HEK293T (cell line): ENCODE results near the gene RASA4B.

Experiments
- CTCF ChIA-PET: fragments of 350-600 bp; formaldehyde crosslinking; extraction: SDS; loops from one replicate; lab custom pipeline; 2021; ENCODE audit warnings: antibody characterized with exemption, inconsistent platforms; lab: Yijun Ruan, JAX
- POLR2A ChIA-PET: fragments of 350-600 bp; formaldehyde crosslinking; extraction: SDS; loops from one replicate; lab custom pipeline; 2020; ENCODE audit warnings: antibody characterized with exemption, inconsistent platforms; lab: Yijun Ruan, JAX
- DNase-seq: peaks from one replicate; pipeline ENCODE4 v3.0.0; 2012; ENCODE audit warnings: mixed read lengths; ENCODE audit errors: extremely low spot score
- ARNT ChIP-seq: fragments of 450-650 bp; IDR thresholded peaks from 2 replicates; pipeline ENCODE4 v1.6.1; 2017; ENCODE audit warnings: mild to moderate bottlenecking
- BHLHE40 ChIP-seq: fragments of 450-650 bp; IDR thresholded peaks from 2 replicates; pipeline ENCODE4 v1.6.1; 2016; ENCODE audit warnings: mild to moderate bottlenecking, moderate library complexity, borderline replicate concordance
- CTBP1 ChIP-seq: fragments of 450-650 bp; IDR thresholded peaks from 2 replicates; pipeline ENCODE4 v1.6.1; 2016; ENCODE audit warnings: borderline replicate concordance
- ELF4 ChIP-seq: fragments of 450-650 bp; IDR thresholded peaks from 2 replicates; pipeline ENCODE4 v1.6.1; 2017; ENCODE audit warnings: antibody characterized with exemption
- FOXA1 ChIP-seq: fragments of 450-650 bp; IDR thresholded peaks from 2 replicates; pipeline ENCODE4 v1.6.1; 2016; ENCODE audit warnings: mild to moderate bottlenecking
- FOXK2 ChIP-seq: fragments of 450-650 bp; IDR thresholded peaks from 2 replicates; pipeline ENCODE4 v1.6.1; 2016; ENCODE audit warnings: mild to moderate bottlenecking
- FOXM1 ChIP-seq: fragments of 450-650 bp; IDR thresholded peaks from 2 replicates; pipeline ENCODE4 v1.6.1; 2017; ENCODE audit warnings: mild to moderate bottlenecking, borderline replicate concordance
- HDGF ChIP-seq: fragments of 450-650 bp; IDR thresholded peaks from 2 replicates; pipeline ENCODE4 v1.6.1; 2017; ENCODE audit warnings: antibody characterized with exemption, borderline replicate concordance
- L3MBTL2 ChIP-seq: fragments of 450-650 bp; conservative IDR thresholded peaks from 2 replicates; pipeline ENCODE4 v1.6.1; 2016; ENCODE audit warnings: mild to moderate bottlenecking
- LEF1 ChIP-seq: fragments of 450-650 bp; IDR thresholded peaks from 2 replicates; pipeline ENCODE4 v1.6.1; 2017; ENCODE audit warnings: mild to moderate bottlenecking, borderline replicate concordance
- NFRKB ChIP-seq: fragments of 450-650 bp; IDR thresholded peaks from 2 replicates; pipeline ENCODE4 v1.6.1; 2016; ENCODE audit warnings: mild to moderate bottlenecking, moderate library complexity
- SP1 ChIP-seq: fragments of 450-650 bp; IDR thresholded peaks from 2 replicates; pipeline ENCODE4 v1.6.1; 2017
- SUZ12 ChIP-seq: fragments of 450-650 bp; IDR thresholded peaks from 2 replicates; pipeline ENCODE4 v1.6.1; 2016; ENCODE audit warnings: mild to moderate bottlenecking
- TARDBP ChIP-seq: fragments of 450-650 bp; IDR thresholded peaks from 2 replicates; pipeline ENCODE4 v1.6.1; 2016
- ZNF384 ChIP-seq: fragments of 450-650 bp; IDR thresholded peaks from 2 replicates; pipeline ENCODE4 v1.6.1; 2016
- TF ChIP-seq, protein P1 (sequence below): fragments of 450-650 bp; IDR thresholded peaks from 2 replicates; pipeline ENCODE4 v1.6.1; 2016

The RASA4B gene

DNA sequence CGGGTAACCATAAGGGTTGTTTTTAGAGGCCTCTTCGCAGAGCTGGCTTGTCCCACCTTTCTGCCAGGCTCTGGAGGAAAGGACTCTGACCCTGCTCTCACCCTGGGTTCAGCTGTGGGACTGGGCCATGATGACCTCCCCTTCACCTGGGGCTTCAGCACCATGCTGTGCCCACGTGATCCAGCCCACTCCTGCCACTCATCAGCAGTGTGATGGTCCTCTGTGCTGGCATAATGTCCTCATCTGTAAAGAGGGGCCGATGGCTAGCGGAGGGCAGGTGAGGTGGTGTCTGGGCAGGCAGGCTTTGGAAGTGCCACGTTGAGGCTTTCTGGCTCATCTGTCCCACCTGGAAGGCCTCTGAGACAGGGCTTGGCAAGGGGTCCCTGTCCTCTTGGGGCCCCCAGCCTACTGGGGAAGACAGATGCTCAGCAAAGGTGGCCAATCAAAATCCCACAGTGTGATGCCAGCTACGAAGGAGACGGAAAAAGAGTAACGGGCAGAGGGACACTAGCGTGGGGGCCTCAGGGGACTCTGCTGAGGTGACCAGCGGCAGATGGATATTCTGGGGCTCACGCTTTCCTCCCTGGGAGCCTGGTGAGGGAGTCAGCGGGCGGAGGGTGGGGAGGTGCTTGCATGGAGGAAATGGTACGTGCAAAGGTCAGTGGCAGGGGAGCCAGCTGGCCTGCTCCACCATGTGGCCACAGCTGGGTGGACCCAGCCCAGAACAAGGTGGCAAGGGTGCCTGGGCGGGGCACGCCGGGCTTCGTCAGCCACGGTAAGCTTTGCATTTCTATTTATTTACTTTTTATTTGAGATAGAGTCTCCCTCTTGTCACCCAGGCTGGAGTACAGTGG is 47.4 kb downstream of the RASA4B start:
- ChIA-PET CTCF (no interaction called here), POLR2A (no interaction called here)
- DNase-seq, result no peak
- TF ChIP-seq HDGF (no peak), LEF1 (no peak), SP1 (no peak)
- TF ChIP-seq, protein P1, sequence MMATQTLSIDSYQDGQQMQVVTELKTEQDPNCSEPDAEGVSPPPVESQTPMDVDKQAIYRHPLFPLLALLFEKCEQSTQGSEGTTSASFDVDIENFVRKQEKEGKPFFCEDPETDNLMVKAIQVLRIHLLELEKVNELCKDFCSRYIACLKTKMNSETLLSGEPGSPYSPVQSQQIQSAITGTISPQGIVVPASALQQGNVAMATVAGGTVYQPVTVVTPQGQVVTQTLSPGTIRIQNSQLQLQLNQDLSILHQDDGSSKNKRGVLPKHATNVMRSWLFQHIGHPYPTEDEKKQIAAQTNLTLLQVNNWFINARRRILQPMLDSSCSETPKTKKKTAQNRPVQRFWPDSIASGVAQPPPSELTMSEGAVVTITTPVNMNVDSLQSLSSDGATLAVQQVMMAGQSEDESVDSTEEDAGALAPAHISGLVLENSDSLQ, result no peak

DNA sequence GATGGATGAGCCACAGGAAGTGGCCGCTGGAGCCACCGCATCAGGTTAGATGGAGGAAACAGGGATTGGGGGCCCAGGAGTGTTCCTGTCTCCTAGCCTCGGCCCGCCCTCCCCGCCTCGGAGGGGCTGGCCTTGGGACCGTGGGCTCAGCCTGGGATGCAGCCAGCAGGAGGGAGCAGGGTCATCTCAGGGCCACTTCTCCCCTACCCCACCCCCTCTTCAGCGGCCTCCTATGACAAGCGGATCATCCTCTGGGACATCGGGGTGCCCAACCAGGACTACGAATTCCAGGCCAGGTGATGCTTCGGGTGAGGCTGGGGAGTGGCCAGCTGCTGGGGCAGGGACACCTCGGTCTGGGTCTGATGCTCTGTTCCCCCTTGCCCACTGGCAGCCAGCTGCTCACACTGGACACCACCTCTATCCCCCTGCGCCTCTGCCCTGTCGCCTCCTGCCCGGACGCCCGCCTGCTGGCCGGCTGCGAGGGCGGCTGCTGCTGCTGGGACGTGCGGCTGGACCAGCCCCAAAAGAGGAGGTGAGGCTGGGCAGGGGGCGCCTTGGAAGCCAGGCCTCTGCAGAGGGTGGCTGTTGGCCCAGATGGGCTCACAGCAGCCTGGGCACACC is 48.1 kb downstream of the RASA4B start:
- CTCF ChIA-PET, result no interaction called here
- POLR2A ChIA-PET, result no interaction called here
- no peak for TF ChIP-seq CTBP1
- TF ChIP-seq ARNT, result no peak
- TF ChIP-seq HDGF, result no peak
- no peak for TF ChIP-seq FOXM1
- no peak for TF ChIP-seq FOXA1
- TF ChIP-seq SUZ12, result no peak
- no peak for TF ChIP-seq ELF4
- TF ChIP-seq, protein P1, result no peak
- TF ChIP-seq FOXK2, result no peak
- TF ChIP-seq ZNF384, result no peak
- no peak for TF ChIP-seq LEF1
- no peak for TF ChIP-seq TARDBP
- TF ChIP-seq NFRKB, result no peak
- no peak for TF ChIP-seq SP1
- TF ChIP-seq L3MBTL2, result no peak
- no peak for TF ChIP-seq BHLHE40
- no peak for DNase-seq

DNA sequence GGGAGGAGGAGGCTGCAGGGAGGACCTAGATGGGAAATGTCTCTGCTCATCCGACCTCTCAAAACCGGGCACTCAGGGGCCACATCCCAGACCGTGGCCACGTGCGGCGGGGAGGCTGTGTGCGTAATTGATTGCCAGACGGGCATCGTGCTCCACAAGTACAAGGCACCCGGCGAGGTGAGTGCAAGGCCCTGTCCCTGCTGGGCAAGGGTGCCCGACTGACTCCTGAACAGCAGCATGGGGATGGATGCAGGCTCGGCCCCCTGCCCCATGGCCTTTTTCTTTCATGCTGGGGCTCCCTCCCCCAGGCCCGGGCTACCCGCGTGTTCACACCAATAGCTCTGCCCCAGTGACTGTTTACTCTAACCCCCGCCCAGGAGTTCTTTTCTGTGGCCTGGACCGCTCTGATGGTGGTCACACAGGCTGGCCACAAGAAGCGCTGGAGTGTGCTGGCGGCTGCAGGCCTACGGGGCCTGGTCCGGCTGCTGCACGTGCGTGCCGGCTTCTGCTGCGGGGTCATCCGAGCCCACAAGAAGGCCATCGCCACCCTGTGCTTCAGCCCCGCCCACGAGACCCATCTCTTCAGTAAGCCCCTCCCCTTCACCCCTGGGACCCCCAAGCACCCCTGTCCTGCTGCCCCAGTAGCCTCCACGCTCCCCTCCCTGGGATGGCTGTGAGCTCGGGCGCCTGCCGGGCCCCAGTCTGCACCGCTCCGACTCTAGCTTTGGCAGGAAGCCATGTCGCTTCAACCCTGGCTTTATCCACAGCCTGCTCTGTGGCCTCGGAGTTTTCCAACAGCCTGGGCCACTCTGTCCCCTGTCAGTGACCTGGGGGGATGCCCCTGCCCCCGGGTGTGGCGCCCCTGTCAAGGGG is 48.9 kb downstream of the RASA4B start:
- CTCF ChIA-PET, result no interaction called here
- POLR2A ChIA-PET, result no interaction called here
- no peak for DNase-seq
- no peak for TF ChIP-seq ARNT

DNA sequence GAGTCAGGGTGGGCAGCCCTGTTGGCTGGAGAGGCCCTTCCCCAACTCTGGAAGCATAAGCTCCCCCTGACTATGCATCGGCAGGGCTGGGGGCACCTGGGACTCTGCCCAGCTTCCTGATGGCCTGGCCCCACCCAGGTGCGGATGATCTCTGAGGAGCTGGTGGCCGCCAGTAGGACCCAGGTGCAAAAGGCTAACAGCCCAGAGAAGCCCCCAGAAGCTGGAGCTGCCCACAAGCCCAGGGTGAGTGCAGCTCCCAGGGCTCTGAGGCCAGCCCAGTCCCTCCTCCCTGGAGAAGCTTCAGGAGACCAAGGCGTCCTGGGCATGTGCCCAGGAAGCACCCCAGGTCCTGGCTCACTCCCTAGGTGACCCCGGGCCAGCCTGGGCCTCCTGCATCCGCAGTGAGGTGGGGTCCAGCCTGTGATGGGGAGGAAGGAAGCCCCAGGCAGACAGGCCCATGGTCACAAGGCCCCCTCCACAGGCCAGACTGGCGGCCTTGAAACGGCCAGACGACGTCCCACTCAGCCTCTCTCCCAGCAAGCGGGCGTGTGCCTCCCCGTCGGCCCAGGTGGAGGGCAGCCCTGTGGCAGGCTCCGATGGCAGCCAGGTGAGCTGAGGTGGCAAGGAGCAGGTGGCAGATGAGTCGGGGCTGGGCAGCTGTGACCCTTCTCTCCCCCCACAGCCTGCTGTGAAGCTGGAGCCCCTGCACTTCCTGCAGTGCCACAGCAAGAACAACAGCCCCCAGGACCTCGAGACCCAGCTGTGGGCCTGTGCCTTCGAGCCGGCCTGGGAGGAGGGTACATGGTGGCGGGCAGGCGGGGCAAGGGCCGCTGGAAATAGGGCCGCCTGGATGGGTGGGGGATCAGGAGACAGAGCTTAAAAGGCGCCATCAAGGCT is 49.7 kb downstream of the RASA4B start:
- ChIA-PET POLR2A (interaction anchor here (0.9 kb wide), 1 partner anchor 12 kb away, joined by 3 read pairs; no protein-coding TSS in a partner anchor), CTCF (interaction anchor here (0.6 to 1.1 kb wide), 4 partner anchors 12 to 270 kb away, joined by 4 to 6 read pairs (median 4); no protein-coding TSS in a partner anchor)
- no peak for DNase-seq
- TF ChIP-seq SP1, result no peak
- TF ChIP-seq ARNT, result no peak
- TF ChIP-seq ZNF384, result no peak
- TF ChIP-seq BHLHE40, result no peak
- no peak for TF ChIP-seq FOXK2
- no peak for TF ChIP-seq FOXM1
- no peak for TF ChIP-seq NFRKB

DNA sequence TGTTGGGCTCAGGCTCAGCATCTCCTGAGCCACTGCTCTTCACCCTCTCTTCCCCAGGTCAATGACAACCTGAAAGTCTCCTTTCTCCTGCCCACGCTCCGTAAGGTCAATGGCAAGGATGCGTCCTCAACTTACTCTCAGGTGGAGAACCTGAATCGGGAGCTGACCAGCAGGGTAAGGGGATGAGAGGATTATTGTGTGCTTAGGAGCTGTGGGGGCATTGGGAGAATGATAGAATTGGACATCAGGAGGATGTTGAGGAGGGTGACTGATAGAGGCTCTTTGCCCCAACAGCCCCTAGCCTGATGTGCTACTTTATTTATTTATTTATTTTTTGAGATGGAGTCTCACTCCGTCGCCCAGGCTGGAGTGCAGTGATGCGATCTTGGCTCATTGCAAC is 51.5 kb downstream of the RASA4B start:
- ChIA-PET CTCF (no interaction called here), POLR2A (interaction anchor here (0.9 kb wide), 1 partner anchor 10 kb away, joined by 3 read pairs; no protein-coding TSS in a partner anchor)
- no peak for DNase-seq
- TF ChIP-seq SUZ12, result no peak
- no peak for TF ChIP-seq ZNF384
- no peak for TF ChIP-seq CTBP1
- no peak for TF ChIP-seq BHLHE40
- TF ChIP-seq FOXA1, result no peak
- no peak for TF ChIP-seq LEF1
- no peak for TF ChIP-seq FOXM1
- no peak for TF ChIP-seq HDGF
- TF ChIP-seq ARNT, result no peak
- no peak for TF ChIP-seq ELF4
- TF ChIP-seq, protein P1, result no peak
- no peak for TF ChIP-seq FOXK2
- no peak for TF ChIP-seq NFRKB
